GM12878 (cell line): Measurements from ENCODE around the gene SETD7. TPM values are rescaled to one million over a fixed set of nuclear protein-coding genes. Genes with fewer than 3 reads are reported as not detected.

ENCODE experiments used
- ATAC-seq: fragments of 200-7000 bp; cut with Tn5 transposase; 3 replicates; pipeline ENCODE4 v1.9.1; 2020; ENCODE audit warnings: mild to moderate bottlenecking, moderate library complexity
- BruUV-seq: library from RNA; stranded (reverse); fragments of 400-500 nt; replicated peaks from 2 replicates; lab custom pipeline; 2021; lab: Mats Ljungman, UMichigan
- CTCF ChIA-PET: fragments of 300-600 bp; sonication (Branson Sonifier 250); formaldehyde crosslinking; extraction: SDS; loops from one replicate; lab custom pipeline; 2021; ENCODE audit warnings: inconsistent platforms; lab: Yijun Ruan, JAX
- POLR2A ChIA-PET: fragments of 350-600 bp; formaldehyde crosslinking; extraction: SDS; loops from one replicate; lab custom pipeline; 2021; ENCODE audit warnings: inconsistent platforms; lab: Charles Lee
- RAD21 ChIA-PET: fragments of 300-600 bp; sonication (Branson Sonifier 250); formaldehyde crosslinking; loops from one replicate; lab custom pipeline; 2023; ENCODE audit warnings: antibody characterized with exemption; ENCODE audit not compliant: unreplicated experiment; lab: Charles Lee
- SMC1A ChIA-PET: fragments of 300-600 bp; sonication (Branson Sonifier 250); formaldehyde crosslinking; loops from one replicate; lab custom pipeline; 2023; ENCODE audit not compliant: unreplicated experiment, uncharacterized antibody; lab: Charles Lee
- DNase-seq: peaks from one replicate; pipeline ENCODE4 v3.0.0-alpha.2; 2011; ENCODE audit warnings: low read depth, low spot score
- FAIRE-seq: peaks from 3 replicates; lab custom pipeline; 2011; peaks lifted over from hg19 to GRCh38; lab: Jason Lieb, UNC
- H2AFZ ChIP-seq: 2 replicates; pipeline ENCODE4 v1.6.0; 2011; ENCODE audit warnings: low read depth, low read length, control low read depth; ENCODE audit not compliant: control insufficient read depth
- H3K27ac ChIP-seq: 2 replicates; pipeline ENCODE4 v1.5.1; 2011; ENCODE audit warnings: control low read depth; ENCODE audit not compliant: control insufficient read depth, insufficient read depth
- H3K27me3 ChIP-seq, 2 experiments: replicated peaks in 1 of 2; 2 replicates each; pipeline versions ENCODE4 v1.6.0 to v1.6.1; 2011; ENCODE audit warnings: low read length in 1 of 2; ENCODE audit not compliant: control insufficient read depth in 2 of 2, insufficient read depth in 2 of 2
- H3K36me3 ChIP-seq, 2 experiments: 2 replicates each; pipeline ENCODE4 v1.5.1; 2011; ENCODE audit warnings: low read length in 1 of 2; ENCODE audit not compliant: control insufficient read depth in 2 of 2, insufficient read depth in 2 of 2
- H3K4me1 ChIP-seq: 2 replicates; pipeline ENCODE4 v1.6.1; 2011; ENCODE audit warnings: mild to moderate bottlenecking, low read length, moderate library complexity, mixed read lengths; ENCODE audit not compliant: control insufficient read depth, insufficient read depth
- H3K4me2 ChIP-seq: 2 replicates; pipeline ENCODE4 v1.6.0; 2011; ENCODE audit warnings: control low read depth; ENCODE audit not compliant: control insufficient read depth, insufficient read depth
- H3K4me3 ChIP-seq: fragments of 200-600 bp; sonication (generic); 2 replicates; pipeline ENCODE4 v1.5.1; 2016
- H3K79me2 ChIP-seq: 2 replicates; pipeline ENCODE4 v1.6.0; 2011; ENCODE audit warnings: low read length; ENCODE audit not compliant: control insufficient read depth, insufficient read depth
- H3K9ac ChIP-seq: 2 replicates; pipeline ENCODE4 v1.8.0; 2011; ENCODE audit warnings: low read length, control low read depth, mixed read lengths; ENCODE audit not compliant: control insufficient read depth, insufficient read depth
- H3K9me3 ChIP-seq: replicated peaks from 3 replicates; pipeline ENCODE4 v1.5.1; 2011; ENCODE audit warnings: mild to moderate bottlenecking, low read length; ENCODE audit not compliant: control insufficient read depth, insufficient read depth
- H4K20me1 ChIP-seq: 2 replicates; pipeline ENCODE4 v1.6.0; 2011; ENCODE audit not compliant: control insufficient read depth, insufficient read depth
- ASH2L ChIP-seq: fragments of 300-600, 200-600 bp; sonication (generic); IDR thresholded peaks from 2 replicates; pipeline ENCODE4 v1.6.1; 2017; ENCODE audit warnings: low read depth, mild to moderate bottlenecking, borderline replicate concordance
- BACH1 ChIP-seq: fragments of 450-650 bp; IDR thresholded peaks from 2 replicates; pipeline ENCODE4 v1.6.1; 2017; ENCODE audit warnings: mild to moderate bottlenecking, borderline replicate concordance
- BCL11A ChIP-seq: IDR thresholded peaks from 2 replicates; pipeline ENCODE4 v1.6.1; 2011; ENCODE audit warnings: low read depth, low read length
- FOXM1 ChIP-seq: IDR thresholded peaks from 2 replicates; pipeline ENCODE4 v1.6.1; 2012; ENCODE audit warnings: low read depth, mild to moderate bottlenecking, inconsistent platforms, low read length, moderate library complexity
- IRF3 ChIP-seq: fragments of 450-650 bp; IDR thresholded peaks from 2 replicates; pipeline ENCODE4 v1.6.1; 2014; ENCODE audit warnings: mild to moderate bottlenecking
- JUND ChIP-seq: IDR thresholded peaks from 2 replicates; pipeline ENCODE4 v1.6.1; 2012; ENCODE audit warnings: low read depth, mild to moderate bottlenecking, low read length, improper control_type of control experiment, moderate library complexity
- LARP7 ChIP-seq: fragments of 450-650 bp; IDR thresholded peaks from 2 replicates; pipeline ENCODE4 v1.6.1; 2017; ENCODE audit warnings: mild to moderate bottlenecking
- MXI1 ChIP-seq: fragments of 150-350 bp; IDR thresholded peaks from 2 replicates; pipeline ENCODE4 v1.6.1; 2011; ENCODE audit warnings: low read depth, mild to moderate bottlenecking, inconsistent platforms, low read length, improper control_type of control experiment
- NKRF ChIP-seq: fragments of 450-650 bp; conservative IDR thresholded peaks from 2 replicates; pipeline ENCODE4 v1.6.1; 2017; ENCODE audit warnings: mild to moderate bottlenecking, moderate library complexity
- PKNOX1 ChIP-seq: fragments of 450-650 bp; IDR thresholded peaks from 2 replicates; pipeline ENCODE4 v1.6.1; 2016; ENCODE audit warnings: mild to moderate bottlenecking
- POU2F2 ChIP-seq: IDR thresholded peaks from 3 replicates; pipeline ENCODE4 v1.6.1; 2011; ENCODE audit warnings: low read depth, mild to moderate bottlenecking, low read length, borderline replicate concordance
- SMARCA5 ChIP-seq: fragments of 450-650 bp; IDR thresholded peaks from 2 replicates; pipeline ENCODE4 v1.6.1; 2017; ENCODE audit warnings: mild to moderate bottlenecking
- SRF ChIP-seq, 2 experiments: IDR thresholded peaks; 2 replicates each; pipeline ENCODE4 v1.6.1; 2011; ENCODE audit warnings: low read depth in 2 of 2, low read length in 2 of 2, mild to moderate bottlenecking in 1 of 2, moderate library complexity in 1 of 2
- TARDBP ChIP-seq: IDR thresholded peaks from 2 replicates; pipeline ENCODE4 v1.6.1; 2016; ENCODE audit warnings: borderline replicate concordance
- WGBS: methylation state at CpG from one replicate; pipeline ENCODE4 v1.1.6; 2016; ENCODE audit warnings: low lambda C conversion rate; ENCODE audit not compliant: insufficient replicate concordance, insufficient coverage; ENCODE audit errors: missing lambda C conversion rate; 5-methylcytosine and 5-hydroxymethylcytosine counted together
- in situ Hi-C: fragments of 300-500 bp; cut with MboI; formaldehyde crosslinking; loops from 9 replicates; pipeline ENCODE4 v1.14.3; 2018; ENCODE audit warnings: mixed read lengths
- intact Hi-C: fragments of 100-400 bp; cut with micrococcal nuclease; formaldehyde crosslinking; loops from one replicate; pipeline ENCODE4 v1.14.2; 2022; ENCODE audit not compliant: unreplicated experiment
- polyA plus RNA-seq, 11 experiments: library from polyadenylated mRNA; depleted of rRNA in 4 of 11; unstranded in 6 of 11; stranded (reverse) in 5 of 11; fragments of >200 nt; fragmentation: Nextera tagmentation in 4 of 11; fragmentation: Illumina TruSeq in 1 of 11; extraction: Ambion mirVana in 4 of 11; extraction: Trizol in 1 of 11; gene quantifications; 1 replicate in 1 of 11; 2 replicates in 10 of 11; pipeline versions ENCODE4 v1.2.1 to v1.2.3, GENCODE V29; 2011 to 2016; ENCODE audit warnings: inconsistent platforms in 2 of 11, missing spikeins in 2 of 11, low read depth in 1 of 11
- total RNA-seq, 4 experiments: library from RNA; depleted of rRNA in 3 of 4; stranded (reverse); fragments of >200 nt in 3 of 4; fragmentation: Illumina TruSeq in 1 of 4; extraction: Trizol in 1 of 4; gene quantifications; 2 replicates each; pipeline versions ENCODE4 v1.2.1 to v1.2.3, GENCODE V29; 2013 to 2021

Gene SETD7
- total and polyA plus RNA-seq, 10 of the 15 experiments (the other 5 are each of a cell fraction or from before 2014, with no cell fraction given) = 0.03 to 0.82 (median 0.44) TPM

GRCh38 chr4:139460565-139460964 lies 95.5 kb downstream of the SETD7 start:
- no peak overlapping the region for H2AFZ ChIP-seq
- no peak overlapping the region for H3K27ac ChIP-seq
- RAD21 ChIA-PET = no interaction called here
- SMC1A ChIA-PET = interaction anchor here (0.9 to 1.0 kb wide), 2 partner anchors 9 to 11 kb away, joined by 3 to 4 read pairs; no protein-coding TSS in a partner anchor
- no peaks in the 10 kb centered on the region for H4K20me1 ChIP-seq
- FAIRE-seq (no peak), ATAC-seq (no peak), DNase-seq (no peak)
- 0 out of 4 replicates have a peak, but pooled peaks cover 0 to 3% of the 10 kb centered on the region in 2 experiments for H3K36me3 ChIP-seq
- no peaks in the 10 kb centered on the region; the same call in 2 of the 3 replicates for H3K9me3 ChIP-seq
- no peak overlapping the region for H3K9ac ChIP-seq
- H3K79me2 ChIP-seq = peaks cover 38% of the 10 kb centered on the region
- BruUV-seq = no TSS peak
- peaks cover 6% of the 10 kb centered on the region; the same call in 1 of the 2 replicates for H3K4me1 ChIP-seq
- intact Hi-C loops (no loop called here), in situ Hi-C loops (no loop called here)
- POLR2A ChIA-PET = interaction anchor here (0.5 kb wide), 1 partner anchor 66 kb away, joined by 3 read pairs; no protein-coding TSS in a partner anchor
- no peak for TF ChIP-seq BCL11A
- peak overlapping the region; percentile 42; the same call in 1 of the 2 replicates for H3K4me2 ChIP-seq
- CTCF ChIA-PET = interaction anchor here (0.8 to 1.4 kb wide), 2 partner anchors 15 to 42 kb away, joined by 3 to 4 read pairs; no protein-coding TSS in a partner anchor
- H3K4me3 ChIP-seq = no peak overlapping the region
- H3K27me3 ChIP-seq = no peaks in the 10 kb centered on the region
- WGBS = 97% methylated on average over 3 of the region's 3 CpGs

GRCh38 chr4:139458999-139459398 lies 97.0 kb downstream of the SETD7 start:
- in situ Hi-C loops = no loop called here
- WGBS = 81% methylated on average over 3 of the region's 3 CpGs
- no TSS peak for BruUV-seq
- no peak for TF ChIP-seq SRF (IDR thresholded peaks at IDR 0.05; ENCODE audit: low read depth in 2 of 2, low read length in 2 of 2)
- TF ChIP-seq PKNOX1 = no peak
- TF ChIP-seq BACH1 = no peak
- TF ChIP-seq POU2F2 = no peak
- TF ChIP-seq JUND = no peak
- TF ChIP-seq NKRF = no peak
- no peak for TF ChIP-seq LARP7
- no peak for TF ChIP-seq MXI1
- TF ChIP-seq ASH2L = no peak
- TF ChIP-seq IRF3 = no peak
- no peak for TF ChIP-seq FOXM1
- TF ChIP-seq SMARCA5 = no peak
- no peak for TF ChIP-seq TARDBP

More at GRCh38 chr4:139458999-139459398, 97.0 kb downstream of the SETD7 start:
- ChIA-PET SMC1A (no interaction called here), RAD21 (no interaction called here), CTCF (interaction anchor here (0.8 to 1.4 kb wide), 2 partner anchors 16 to 232 kb away, joined by 4 read pairs; no protein-coding TSS in a partner anchor), POLR2A (no interaction called here)
- Histone ChIP-seq H2AFZ (no peak overlapping the region), H3K27ac (no peak overlapping the region), H3K36me3 (0 out of 4 replicates have a peak, but pooled peaks cover 0 to 3% of the 10 kb centered on the region in 2 experiments), H3K27me3 (no peaks in the 10 kb centered on the region), H3K4me1 (peaks cover 6% of the 10 kb centered on the region; the same call in 1 of the 2 replicates), H4K20me1 (no peaks in the 10 kb centered on the region), H3K79me2 (peaks cover 54% of the 10 kb centered on the region), H3K4me2 (no peak overlapping the region), H3K9me3 (no peaks in the 10 kb centered on the region; the same call in 2 of the 3 replicates), H3K4me3 (no peak overlapping the region), H3K9ac (no peak overlapping the region)
- FAIRE-seq (no peak), ATAC-seq (no peak), DNase-seq (no peak)
- intact Hi-C loops = loop anchor here (5.0 to 10.0 kb wide), 2 partner anchors 154 to 442 kb away; partner anchors contain the start of genes NAA15, NDUFC1 and NOCT
